ENCODE data around the gene UBAP1L.
"Not testable (repeated sequence)": the region's sequence is repeated elsewhere in the genome, so short reads cannot be mapped to it uniquely, and the experiment has no call there.

The UBAP1L gene

DNA sequence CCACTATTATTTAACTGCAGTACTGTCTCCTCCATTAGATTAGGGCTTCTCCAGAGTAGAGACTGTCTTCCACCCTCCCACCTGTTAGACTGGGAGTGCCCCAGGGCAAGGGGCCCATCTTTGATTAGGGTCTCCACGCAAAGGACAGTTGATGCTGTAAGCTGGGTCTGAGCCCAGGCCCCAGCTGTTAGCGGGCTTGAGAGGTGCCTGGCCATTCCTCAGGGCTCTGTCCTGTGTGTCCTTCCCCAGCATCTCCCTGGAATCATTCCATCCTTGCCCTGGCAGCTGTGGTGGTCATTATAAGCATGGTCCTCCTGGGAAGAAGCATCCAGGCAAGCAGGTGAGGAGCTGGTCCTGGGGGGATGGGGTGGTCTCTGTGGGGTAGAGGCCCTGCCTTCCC, 63.7 kb downstream of the UBAP1L start:
- no peak for FAIRE-seq
- no peak for DNase-seq (ENCODE audit: insufficient read length, low spot score)

DNA sequence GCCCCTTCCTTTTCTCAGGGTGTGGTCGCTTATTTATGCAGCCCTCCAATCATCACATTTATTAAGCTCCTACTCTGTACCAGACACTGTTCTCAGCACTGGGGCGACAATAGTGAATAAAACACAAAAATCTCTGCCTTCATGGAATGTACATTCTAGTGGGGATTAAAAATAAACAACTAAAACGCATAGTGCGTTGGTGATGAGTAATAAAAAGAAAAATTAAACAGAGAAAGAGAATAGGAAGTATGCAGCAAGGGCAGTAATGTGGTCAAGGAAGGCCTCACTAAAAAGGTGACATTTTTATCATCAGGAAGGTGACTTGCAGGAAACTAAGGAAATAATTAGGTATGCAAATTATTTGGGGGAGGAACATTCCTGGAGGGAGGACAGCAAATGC, 64.7 kb downstream of the UBAP1L start:
- DNase-seq (ENCODE audit: insufficient read length, low spot score) (no peak), FAIRE-seq (no peak)

DNA sequence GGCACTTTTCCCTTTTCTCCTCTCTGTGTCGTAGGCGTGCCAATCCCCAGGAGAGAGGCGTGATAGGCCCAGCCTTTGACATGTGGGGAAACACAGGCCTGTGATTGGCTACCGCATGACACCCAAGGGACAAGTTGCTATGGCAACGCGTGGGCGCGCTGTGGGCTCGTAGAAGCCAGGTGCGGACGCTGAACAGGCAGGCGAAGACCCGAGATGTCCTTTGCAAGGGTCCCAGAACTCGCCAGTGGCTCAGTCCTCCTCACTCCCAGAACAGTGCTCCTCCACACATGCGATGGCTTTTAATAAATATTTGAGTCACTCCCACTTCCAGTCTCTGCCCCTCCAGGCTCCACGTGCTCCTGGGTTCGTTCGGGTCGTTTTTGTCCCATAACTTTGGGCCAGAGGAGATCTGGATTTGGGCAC, 65.6 kb downstream of the UBAP1L start:
- FAIRE-seq (no peak), DNase-seq (ENCODE audit: insufficient read length, low spot score) (peak; percentile 59)

DNA sequence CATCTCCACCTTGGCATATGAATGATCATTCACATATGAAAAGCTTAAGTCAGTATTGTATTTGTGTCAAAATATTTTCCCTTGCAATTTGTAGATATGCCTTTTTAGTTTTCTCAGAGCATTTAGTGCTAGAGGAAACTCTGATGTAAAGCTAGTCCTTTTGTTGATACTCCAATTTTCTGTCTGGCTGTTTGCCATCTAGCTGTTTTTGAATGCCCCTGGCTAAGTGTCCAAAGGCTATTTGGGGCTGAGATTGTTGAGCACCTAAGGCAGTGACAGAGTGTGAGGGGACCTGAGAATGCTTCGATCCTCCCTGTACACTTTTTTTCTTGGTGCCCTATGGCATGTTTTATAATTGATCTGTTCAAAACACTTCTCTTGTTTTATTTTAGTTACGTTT, 66.8 kb downstream of the UBAP1L start:
- no peak for FAIRE-seq
- DNase-seq (ENCODE audit: insufficient read length, low spot score), result no peak

DNA sequence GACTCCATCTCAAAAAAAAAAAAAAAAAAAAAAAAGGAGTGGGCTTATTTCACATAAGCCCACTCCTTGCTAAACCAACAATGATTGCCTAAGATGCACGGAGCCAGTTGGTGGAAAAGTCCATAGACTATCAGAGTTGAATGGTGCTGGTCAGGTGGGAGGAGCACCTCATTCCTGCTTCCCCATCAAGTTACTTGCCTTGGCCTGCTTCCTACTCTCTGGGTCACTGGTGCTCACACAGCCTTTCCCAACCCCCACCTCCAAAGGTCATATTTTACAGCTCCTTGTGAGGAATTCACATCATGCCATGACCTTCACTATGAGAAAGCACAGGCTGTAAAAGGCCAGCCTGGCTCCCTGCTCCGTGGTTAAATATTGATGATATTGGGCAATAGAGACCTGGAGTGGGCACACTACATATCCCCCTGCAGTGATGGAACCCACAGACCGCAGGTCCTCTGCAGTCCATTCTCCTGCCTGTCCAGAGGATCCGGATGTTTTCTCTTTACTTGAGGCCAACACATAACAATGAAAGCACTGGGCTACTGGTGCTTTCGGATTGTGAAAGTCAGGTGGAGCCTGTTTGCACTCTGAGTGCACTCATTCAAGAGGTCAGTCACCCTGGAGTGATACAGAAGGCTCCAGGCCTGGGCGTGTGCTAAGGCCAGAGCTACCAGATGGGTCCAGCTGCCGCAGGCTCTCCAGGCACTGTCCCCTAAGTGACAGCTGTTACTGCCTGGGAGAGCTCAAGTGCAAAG, 70.1 kb downstream of the UBAP1L start, which contains the start of gene SLC51B:
Gene SLC51B (plus strand): TSS at position 664 of the 758 bp plus-strand sequence. CDS start 4,618 bp downstream, outside the sequence.
- no peak for DNase-seq (ENCODE audit: insufficient read length, low spot score)
- FAIRE-seq, result no peak

DNA sequence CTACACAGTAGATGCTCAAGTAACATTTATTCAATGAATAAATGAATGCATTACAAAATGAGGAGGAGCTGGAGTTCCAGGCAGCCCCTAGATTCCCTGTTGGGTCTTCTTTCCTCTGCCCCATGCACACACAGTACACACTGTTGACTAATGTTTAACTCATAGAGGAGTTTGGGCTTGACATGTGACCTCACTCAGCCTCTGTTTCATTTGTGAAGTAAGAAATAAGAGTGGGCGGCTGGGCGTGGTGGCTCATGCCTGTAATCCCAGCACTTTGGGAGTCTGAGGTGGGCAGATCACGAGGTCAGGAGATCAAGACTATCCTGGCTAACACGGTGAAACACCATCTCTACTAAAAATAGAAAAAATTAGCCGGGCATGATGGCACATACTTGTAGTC, 70.8 kb downstream of the UBAP1L start:
- DNase-seq (ENCODE audit: insufficient read length, low spot score); FAIRE-seq: not testable (repeated sequence)

DNA sequence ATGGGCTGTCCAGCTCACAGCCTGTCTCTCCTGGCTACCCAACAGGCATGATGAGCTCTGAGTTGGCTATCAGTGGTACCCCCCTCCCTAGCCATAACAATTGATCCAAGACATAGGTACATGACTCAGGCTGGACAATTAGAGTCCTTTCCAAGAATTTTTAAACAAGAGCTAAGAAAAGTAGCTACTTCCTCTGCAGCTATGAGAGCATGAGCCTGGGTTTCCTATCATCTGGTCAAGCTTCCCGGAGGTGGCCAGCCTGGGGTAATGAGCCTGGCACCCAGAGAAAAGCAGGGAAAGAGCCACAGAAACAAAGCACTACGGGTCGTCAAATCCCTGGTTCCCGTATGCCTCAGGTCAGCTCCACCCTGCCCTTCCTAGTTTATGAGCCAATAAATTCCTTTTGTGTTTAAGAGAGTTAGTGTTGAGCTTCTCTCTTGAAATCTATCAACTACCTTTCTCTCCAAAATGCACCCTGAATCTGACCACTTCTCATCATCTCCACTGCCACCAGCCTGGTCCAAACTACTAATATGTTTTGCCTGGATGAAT, 72.1 kb downstream of the UBAP1L start:
- FAIRE-seq (no peak), DNase-seq (ENCODE audit: insufficient read length, low spot score) (no peak)

Measured in HTR-8/SVneo (cell line).